ENCODE data around the gene RTN4RL2.

Gene RTN4RL2

DNA sequence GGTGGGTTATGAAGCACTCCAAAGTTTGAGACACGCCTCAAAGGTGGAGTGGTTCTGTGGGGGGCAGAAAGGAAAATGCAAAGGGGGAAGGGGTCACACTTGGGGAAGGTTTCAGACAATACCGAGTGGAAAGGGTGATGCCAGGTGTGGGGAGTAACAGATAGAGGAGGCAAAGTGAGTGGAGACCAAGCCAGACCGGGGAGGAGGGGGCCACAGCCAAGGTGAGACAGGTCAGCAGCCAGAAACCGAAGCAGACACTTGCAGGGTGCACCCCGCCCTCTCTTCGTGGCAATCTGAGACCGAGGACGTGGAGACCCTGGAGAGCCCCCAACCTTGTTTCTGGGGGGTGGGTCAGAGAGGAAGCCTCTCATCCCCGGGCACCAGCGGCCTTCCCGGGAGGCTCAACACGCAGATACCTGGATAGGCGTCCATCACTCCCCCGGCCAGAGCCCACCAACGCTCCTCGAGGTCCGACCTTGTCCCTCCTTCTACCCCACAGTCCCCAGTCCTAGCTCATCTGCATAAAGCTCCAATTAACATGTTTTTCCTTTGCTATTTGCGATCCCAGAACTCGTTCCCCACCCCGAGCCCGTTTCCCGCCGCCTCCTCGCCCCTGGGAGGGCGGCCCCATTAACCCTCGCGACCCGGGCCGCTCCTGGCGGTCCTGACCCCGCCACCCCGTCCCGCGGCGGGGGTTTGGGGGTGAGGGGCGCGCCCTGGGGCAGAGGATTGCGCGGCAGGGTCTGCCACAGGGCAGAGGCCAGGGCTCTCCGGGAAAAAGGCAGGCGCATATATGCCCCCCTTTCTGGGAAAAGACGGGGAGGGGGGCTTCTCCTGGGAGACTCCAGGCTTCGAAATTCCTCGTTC is 21.8 kb downstream of the RTN4RL2 start:
- TF ChIP-seq CTCF (IDR thresholded peaks at IDR 0.05; ENCODE audit: low read depth, low read length), result no peak
- H3K4me3 ChIP-seq (ENCODE audit: low read depth, low read length), result peak overlapping the region; percentile 65
- DNase-seq, result no peak
- H3K27ac ChIP-seq, result peak overlapping the region; percentile 31; the same call in 1 of the 2 replicates
- H3K27me3 ChIP-seq (ENCODE audit: insufficient read depth, low read depth, severe bottlenecking), result peaks cover 21% of the 10 kb centered on the region
- H3K9me3 ChIP-seq (ENCODE audit: severe bottlenecking), result no peaks in the 10 kb centered on the region
- H3K36me3 ChIP-seq, result no peaks in the 10 kb centered on the region

DNA sequence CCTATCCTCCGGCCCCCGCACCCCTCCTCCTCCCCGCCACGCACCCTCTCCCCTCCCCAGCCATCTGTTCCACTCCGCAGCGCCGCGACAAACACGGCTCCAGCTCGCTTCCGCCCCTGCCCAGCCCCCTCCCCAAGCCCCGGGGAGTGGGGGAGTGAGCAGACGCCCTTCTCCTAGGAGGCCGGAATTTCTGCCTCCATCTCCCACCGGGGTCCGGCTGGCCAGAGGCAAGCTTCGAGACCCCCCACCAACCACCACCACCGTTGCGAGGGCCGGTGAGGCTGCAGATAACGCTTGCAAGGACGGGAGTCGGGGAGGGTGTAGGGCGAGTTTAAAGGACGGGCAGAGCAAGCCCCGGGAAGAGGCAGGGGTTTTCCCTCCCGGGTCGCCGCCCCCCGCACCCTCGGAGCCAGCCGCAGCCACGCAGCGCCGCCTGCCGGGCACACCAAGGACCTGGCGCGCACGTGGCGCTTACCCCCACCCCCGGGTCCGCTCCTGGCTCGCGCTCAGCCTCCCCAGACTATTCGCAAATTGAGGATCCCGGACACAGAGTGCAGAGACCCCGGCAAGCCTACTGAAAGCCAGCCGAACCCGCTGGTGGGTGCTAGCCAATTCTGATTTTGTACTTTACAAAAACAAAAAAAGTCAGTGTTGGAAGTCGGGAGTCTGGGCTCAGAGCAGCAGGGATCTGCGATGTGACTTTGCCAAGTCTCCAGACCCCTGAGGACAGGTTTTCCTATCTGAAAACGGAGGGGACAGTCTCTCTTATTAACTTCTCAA is 22.6 kb downstream of the RTN4RL2 start:
- Histone ChIP-seq H3K27ac (no peak overlapping the region), H3K36me3 (no peaks in the 10 kb centered on the region), H3K9me3 (ENCODE audit: severe bottlenecking) (no peaks in the 10 kb centered on the region), H3K27me3 (ENCODE audit: insufficient read depth, low read depth, severe bottlenecking) (peaks cover 16% of the 10 kb centered on the region), H3K4me3 (ENCODE audit: low read depth, low read length) (peak overlapping the region; percentile 65)
- TF ChIP-seq CTCF (IDR thresholded peaks at IDR 0.05; ENCODE audit: low read depth, low read length), result peak; percentile 95
- peak; percentile 73 for DNase-seq

- no peak overlapping the region for H3K27ac ChIP-seq
- DNase-seq, result no peak
- H3K36me3 ChIP-seq, result no peaks in the 10 kb centered on the region
- peaks cover 16% of the 10 kb centered on the region for H3K27me3 ChIP-seq (ENCODE audit: insufficient read depth, low read depth, severe bottlenecking)
- H3K9me3 ChIP-seq (ENCODE audit: severe bottlenecking), result no peaks in the 10 kb centered on the region
- TF ChIP-seq CTCF (IDR thresholded peaks at IDR 0.05; ENCODE audit: low read depth, low read length), result no peak
- peak overlapping the region; percentile 65 for H3K4me3 ChIP-seq (ENCODE audit: low read depth, low read length)
These were observed 23.2 kb downstream of the RTN4RL2 start for GRCh38 chr11:57483562-57483918.

DNA sequence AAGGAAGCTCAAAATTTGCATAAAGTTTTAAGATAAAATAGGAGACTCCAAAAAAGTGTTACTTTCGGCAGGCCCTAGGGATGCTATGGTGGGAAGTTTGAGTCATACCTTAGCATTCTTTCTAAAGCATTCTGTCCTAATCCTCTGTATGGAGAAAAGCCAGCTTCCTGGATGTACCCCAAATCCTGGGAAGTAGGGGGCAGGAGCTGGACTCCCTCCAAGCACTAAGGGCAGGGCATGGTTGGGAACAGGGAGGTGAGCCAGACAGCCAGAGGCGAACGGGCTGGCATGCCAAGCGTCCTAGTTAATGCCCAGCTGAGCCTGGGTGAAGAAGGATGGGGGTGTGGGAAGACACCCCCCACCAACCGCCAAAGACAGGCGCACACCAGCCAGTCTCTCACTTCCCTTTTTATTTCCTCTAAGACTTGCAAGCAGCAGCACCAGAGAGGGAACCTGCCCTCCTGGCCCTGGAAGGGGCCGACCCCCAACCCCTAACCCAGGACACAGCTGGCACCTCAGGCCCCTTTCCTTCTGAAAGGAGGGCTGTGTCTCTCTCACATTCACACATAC is 23.9 kb downstream of the RTN4RL2 start:
- H3K27ac ChIP-seq, result no peak overlapping the region
- H3K4me3 ChIP-seq (ENCODE audit: low read depth, low read length), result no peak overlapping the region
- H3K27me3 ChIP-seq (ENCODE audit: insufficient read depth, low read depth, severe bottlenecking), result peaks cover 16% of the 10 kb centered on the region
- TF ChIP-seq CTCF (IDR thresholded peaks at IDR 0.05; ENCODE audit: low read depth, low read length), result no peak
- no peaks in the 10 kb centered on the region for H3K9me3 ChIP-seq (ENCODE audit: severe bottlenecking)
- DNase-seq, result no peak
- no peaks in the 10 kb centered on the region for H3K36me3 ChIP-seq

- DNase-seq, result no peak
- TF ChIP-seq CTCF (IDR thresholded peaks at IDR 0.05; ENCODE audit: low read depth, low read length), result no peak
- H3K4me3 ChIP-seq (ENCODE audit: low read depth, low read length), result no peak overlapping the region
- no peaks in the 10 kb centered on the region for H3K36me3 ChIP-seq
- H3K27me3 ChIP-seq (ENCODE audit: insufficient read depth, low read depth, severe bottlenecking), result peaks cover 16% of the 10 kb centered on the region
- H3K27ac ChIP-seq, result no peak overlapping the region
- H3K9me3 ChIP-seq (ENCODE audit: severe bottlenecking), result no peaks in the 10 kb centered on the region
These were observed 25.1 kb downstream of the RTN4RL2 start for GRCh38 chr11:57485217-57485990.
